H9 (cell line): ENCODE results near the gene EFNA3. TPM values are rescaled to one million over a fixed set of nuclear protein-coding genes. Genes with fewer than 3 reads are reported as not detected.

Experiments used
- DNase-seq: peaks from one replicate; pipeline ENCODE4 v3.0.0-alpha.2; 2017
- H2AFZ ChIP-seq: one replicate; pipeline ENCODE4 v1.6.1; 2013; ENCODE audit warnings: mild to moderate bottlenecking, low read length, control low read depth, moderate library complexity
- H2AK5ac ChIP-seq: 2 replicates; pipeline ENCODE4 v1.6.1; 2013; ENCODE audit warnings: low read length, control low read depth, mixed read lengths; ENCODE audit not compliant: insufficient read length
- H2BK120ac ChIP-seq: one replicate; pipeline ENCODE4 v1.6.1; 2013; ENCODE audit warnings: low read depth, mild to moderate bottlenecking, low read length, control low read depth, inconsistent platforms; ENCODE audit not compliant: poor library complexity, severe bottlenecking
- H2BK12ac ChIP-seq: 2 replicates; pipeline ENCODE4 v1.6.1; 2013; ENCODE audit warnings: low read length, control low read depth, mixed read lengths, low read depth; ENCODE audit not compliant: insufficient read length
- H2BK15ac ChIP-seq: 2 replicates; pipeline ENCODE4 v1.6.1; 2013; ENCODE audit warnings: low read depth, low read length, control low read depth
- H2BK20ac ChIP-seq: one replicate; pipeline ENCODE4 v1.6.1; 2013; ENCODE audit warnings: low read depth, mild to moderate bottlenecking, low read length, control low read depth, inconsistent platforms; ENCODE audit not compliant: poor library complexity, severe bottlenecking
- H2BK5ac ChIP-seq: 2 replicates; pipeline ENCODE4 v1.6.1; 2013; ENCODE audit warnings: low read length, control low read depth, mixed read lengths; ENCODE audit not compliant: insufficient read length
- H3K14ac ChIP-seq: 2 replicates; pipeline ENCODE4 v1.6.1; 2013; ENCODE audit warnings: low read length, control low read depth; ENCODE audit not compliant: insufficient read depth
- H3K18ac ChIP-seq: 2 replicates; pipeline ENCODE4 v1.6.1; 2013; ENCODE audit warnings: low read depth, mild to moderate bottlenecking, mixed read lengths, low read length, control low read depth; ENCODE audit not compliant: insufficient read length
- H3K23ac ChIP-seq: 2 replicates; pipeline ENCODE4 v1.6.1; 2013; ENCODE audit warnings: low read length, control low read depth, mixed read lengths, low read depth; ENCODE audit not compliant: insufficient read length
- H3K23me2 ChIP-seq: 2 replicates; pipeline ENCODE4 v1.6.1; 2013; ENCODE audit warnings: low read depth, mild to moderate bottlenecking, mixed read lengths, low read length, control low read depth; ENCODE audit not compliant: insufficient read length, poor library complexity, severe bottlenecking
- H3K27ac ChIP-seq: 2 replicates; pipeline ENCODE4 v1.5.1; 2013; ENCODE audit warnings: low read length, control low read depth, mixed read lengths, low read depth; ENCODE audit not compliant: insufficient read length
- H3K27me3 ChIP-seq: 2 replicates; pipeline ENCODE4 v1.6.1; 2013; ENCODE audit warnings: low read length, control low read depth, inconsistent platforms; ENCODE audit not compliant: insufficient read depth
- H3K4ac ChIP-seq: 2 replicates; pipeline ENCODE4 v1.6.1; 2013; ENCODE audit warnings: low read depth, mild to moderate bottlenecking, control low read depth, inconsistent platforms, low read length, moderate library complexity
- H3K4me1 ChIP-seq: 2 replicates; pipeline ENCODE4 v1.6.1; 2013; ENCODE audit warnings: low read length, control low read depth, inconsistent platforms; ENCODE audit not compliant: insufficient read depth
- H3K4me2 ChIP-seq: 2 replicates; pipeline ENCODE4 v1.6.1; 2013; ENCODE audit warnings: low read length, control low read depth, mixed read lengths; ENCODE audit not compliant: insufficient read length, insufficient read depth
- H3K56ac ChIP-seq: 2 replicates; pipeline ENCODE4 v1.6.1; 2013; ENCODE audit warnings: low read depth, mild to moderate bottlenecking, mixed read lengths, low read length, control low read depth; ENCODE audit not compliant: insufficient read length
- H3K79me1 ChIP-seq: 2 replicates; pipeline ENCODE4 v1.6.1; 2013; ENCODE audit warnings: low read depth, mild to moderate bottlenecking, moderate library complexity, low read length, control low read depth, inconsistent platforms; ENCODE audit not compliant: insufficient read depth, poor library complexity, severe bottlenecking
- H3K79me2 ChIP-seq: 2 replicates; pipeline ENCODE4 v1.6.1; 2013; ENCODE audit warnings: low read length, control low read depth, inconsistent platforms; ENCODE audit not compliant: insufficient read depth
- H3K9ac ChIP-seq: 2 replicates; pipeline ENCODE4 v1.6.1; 2013; ENCODE audit warnings: low read length, control low read depth, mixed read lengths; ENCODE audit not compliant: insufficient read length; ENCODE audit errors: extremely low read depth
- H3K9me3 ChIP-seq: one replicate; pipeline ENCODE4 v1.6.1; 2013; ENCODE audit warnings: low read depth, low read length, inconsistent platforms; ENCODE audit not compliant: control insufficient read depth
- H3T11ph ChIP-seq: one replicate; pipeline ENCODE4 v1.6.1; 2013; ENCODE audit warnings: mild to moderate bottlenecking, low read length, control low read depth, inconsistent platforms
- H4K20me1 ChIP-seq: one replicate; pipeline ENCODE4 v1.6.1; 2013; ENCODE audit not compliant: control insufficient read depth, insufficient read length, insufficient read depth
- H4K5ac ChIP-seq: 2 replicates; pipeline ENCODE4 v1.6.1; 2013; ENCODE audit warnings: low read depth, mild to moderate bottlenecking, mixed read lengths, low read length, control low read depth; ENCODE audit not compliant: insufficient read length
- H4K8ac ChIP-seq: replicated peaks from 2 replicates; pipeline ENCODE4 v1.6.1; 2013; ENCODE audit warnings: low read length, control low read depth, mixed read lengths, low read depth; ENCODE audit not compliant: insufficient read length
- H4K91ac ChIP-seq: 2 replicates; pipeline ENCODE4 v1.6.1; 2013; ENCODE audit warnings: low read depth, mild to moderate bottlenecking, moderate library complexity, mixed read lengths, low read length, control low read depth; ENCODE audit not compliant: insufficient read length
- H3K27ac Mint-ChIP-seq, 3 experiments: 2 replicates in 2 of 3; 3 replicates in 1 of 3; pipeline ENCODE4 v1.8.0; 2020 to 2021; ENCODE audit warnings: mixed read lengths in 3 of 3, mild to moderate bottlenecking in 1 of 3, moderate library complexity in 1 of 3
- H3K27me3 Mint-ChIP-seq: 2 replicates; pipeline ENCODE4 v1.8.0; 2021; ENCODE audit warnings: low read depth, mild to moderate bottlenecking, moderate library complexity, mixed read lengths
- H3K36me3 Mint-ChIP-seq, 3 experiments: 2 replicates in 2 of 3; 3 replicates in 1 of 3; pipeline ENCODE4 v1.8.0; 2020 to 2021; ENCODE audit warnings: low read depth in 3 of 3, mixed read lengths in 3 of 3; ENCODE audit not compliant: insufficient read depth in 1 of 3
- H3K4me1 Mint-ChIP-seq, 2 experiments: 2 replicates each; pipeline ENCODE4 v1.8.0; 2020; ENCODE audit warnings: mixed read lengths in 2 of 2
- H3K4me3 Mint-ChIP-seq, 2 experiments: 2 replicates in 1 of 2; 3 replicates in 1 of 2; pipeline ENCODE4 v1.8.0; 2020 to 2021; ENCODE audit warnings: mild to moderate bottlenecking in 2 of 2, mixed read lengths in 2 of 2, moderate library complexity in 1 of 2
- H3K9me3 Mint-ChIP-seq, 2 experiments: 2 replicates in 1 of 2; 3 replicates in 1 of 2; pipeline ENCODE4 v1.8.0; 2020; ENCODE audit warnings: mild to moderate bottlenecking in 2 of 2, mixed read lengths in 2 of 2, moderate library complexity in 1 of 2
- CTCF ChIP-seq: fragments of 200-600 bp; sonication (generic); conservative IDR thresholded peaks from 3 replicates; pipeline ENCODE4 v1.8.0; 2021; ENCODE audit warnings: antibody characterized with exemption, mild to moderate bottlenecking
- WGBS: extraction: QIAGEN DNeasy Blood & Tissue Kit; methylation state at CpG from one replicate; pipeline ENCODE4 v1.1.7; 2013; ENCODE audit warnings: missing lambda C conversion rate, low lambda C conversion rate, mixed read lengths; ENCODE audit not compliant: insufficient read length; ENCODE audit errors: extremely low coverage; 5-methylcytosine and 5-hydroxymethylcytosine counted together
- total RNA-seq: library from RNA; stranded (reverse); gene quantifications from 2 replicates; pipeline ENCODE4 v1.2.1, GENCODE V29; 2021

The EFNA3 gene
- total RNA-seq, 1 experiment from 2014 or later: 3.9 TPM

- Histone ChIP-seq H2BK15ac (no peak overlapping the region), H3K56ac (no peak overlapping the region), H3K9me3 (no peaks in the 10 kb centered on the region), H2BK120ac (no peak overlapping the region), H3K79me1 (no peaks in the 10 kb centered on the region), H3K27me3 (no peaks in the 10 kb centered on the region), H2AFZ (no peak overlapping the region), H3K4me2 (no peak overlapping the region), H2AK5ac (no peak overlapping the region), H4K5ac (no peak overlapping the region), H3K14ac (no peak overlapping the region), H4K20me1 (peaks cover 2% of the 10 kb centered on the region), H3K9ac (no peak overlapping the region), H3K23ac (no peak overlapping the region), H2BK20ac (no peak overlapping the region), H3K18ac (no peak overlapping the region), H2BK12ac (no peak overlapping the region), H3K79me2 (no peaks in the 10 kb centered on the region), H3K27ac (no peak overlapping the region), H4K8ac (no peak overlapping the region), H3K23me2 (no peaks in the 10 kb centered on the region), H3T11ph (no peak overlapping the region), H2BK5ac (no peak overlapping the region), H3K4ac (no peak overlapping the region), H4K91ac (no peak overlapping the region), H3K4me1 (no peaks in the 10 kb centered on the region; the same call in 1 of the 2 replicates)
- DNase-seq: peak; percentile 87
- Mint-ChIP-seq H3K4me3 (peak overlapping the region in 1 of 2 experiments; percentile 56; a peak in 2 of 5 replicates), H3K27ac (peak overlapping the region in 2 of 3 experiments; percentile 71 to 75; a peak in 3 of 7 replicates), H3K27me3 (peaks cover 19% of the 10 kb centered on the region), H3K36me3 (no peaks in the 10 kb centered on the region; a peak in 2 of 7 replicates), H3K4me1 (peaks cover 22 to 46% of the 10 kb centered on the region in 2 experiments), H3K9me3 (no peaks in the 10 kb centered on the region; a peak in 1 of 5 replicates)
- WGBS: no CpG with 5 or more reads among the region's 7 CpGs
- peak; percentile 84 for TF ChIP-seq CTCF
Observed at GRCh38 chr1:155044812-155045657, 33.6 kb upstream of the EFNA3 start.
